Endometrium (tissue), 2 donors: ENCODE measurements around the gene MAP2.
A peak's percentile ranks its signal among the peaks of the same experiment; 100 is the strongest.
"Not testable (repeated sequence)": the region's sequence is repeated elsewhere in the genome, so short reads cannot be mapped to it uniquely, and the experiment has no call there.

Experiments
- FAIRE-seq: peaks from 2 replicates; lab custom pipeline; 2012; peaks lifted over from hg19 to GRCh38; lab: Jason Lieb, UNC
- donor health status: control.
- donor health status: control.

Gene MAP2

DNA sequence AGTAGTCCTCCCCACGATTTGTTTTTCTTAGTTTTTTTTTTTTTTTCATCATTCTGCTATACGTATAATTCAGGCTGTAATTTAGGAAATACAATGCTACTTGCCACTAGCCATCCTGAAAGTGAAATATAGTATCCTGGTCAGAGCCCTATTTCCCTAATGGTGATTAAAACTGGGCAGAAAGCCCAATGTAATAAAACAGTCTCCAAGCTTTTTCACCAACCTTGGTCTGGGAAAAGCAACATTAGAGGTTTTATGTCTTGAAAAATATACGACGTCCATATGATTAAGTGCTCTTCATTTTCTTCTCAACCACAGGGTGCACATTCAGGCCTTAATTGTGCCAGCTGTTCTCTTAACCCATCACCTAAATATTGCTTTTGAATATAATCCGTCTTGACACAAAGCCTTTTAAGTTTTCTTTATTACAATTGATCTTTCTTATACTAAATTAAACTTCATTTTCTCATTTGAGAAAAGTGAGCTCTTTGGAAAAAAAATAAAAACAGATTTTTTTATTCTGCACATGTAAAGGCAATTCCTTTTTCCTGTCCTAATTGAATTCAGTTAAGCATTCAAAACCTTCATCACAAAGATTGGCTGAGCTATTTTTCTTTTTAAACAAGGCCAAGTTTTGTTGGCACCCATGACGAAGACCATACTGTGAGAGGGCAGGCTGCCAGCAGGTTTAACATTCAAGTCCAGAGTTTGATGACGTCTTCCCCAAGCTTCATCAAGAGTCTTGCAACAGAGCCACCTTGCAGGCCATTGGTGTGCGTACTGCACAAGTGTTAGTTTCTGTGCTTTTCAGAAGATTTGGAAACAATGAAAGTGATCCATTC lies 52.7 kb downstream of the MAP2 start:
- peak; percentile 78 for FAIRE-seq

DNA sequence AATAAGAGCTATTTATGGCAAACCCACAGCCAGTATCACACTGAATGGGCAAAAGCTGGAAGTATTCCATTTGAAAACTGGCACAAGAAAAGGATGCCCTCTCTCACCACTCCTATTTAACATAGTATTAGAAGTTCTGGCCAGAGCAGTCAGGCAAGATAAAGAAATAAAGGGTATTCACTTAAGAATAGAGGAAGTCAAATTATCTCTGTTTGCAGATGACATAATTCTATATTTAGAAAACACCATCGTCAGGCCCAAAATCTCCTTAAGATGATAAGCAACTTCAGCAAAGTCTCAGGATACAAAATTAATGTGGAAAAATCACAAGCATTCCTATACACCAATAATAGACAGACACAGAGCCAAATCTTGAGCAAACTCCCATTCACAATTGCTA lies 68.4 kb downstream of the MAP2 start:
- not testable (repeated sequence) for FAIRE-seq

DNA sequence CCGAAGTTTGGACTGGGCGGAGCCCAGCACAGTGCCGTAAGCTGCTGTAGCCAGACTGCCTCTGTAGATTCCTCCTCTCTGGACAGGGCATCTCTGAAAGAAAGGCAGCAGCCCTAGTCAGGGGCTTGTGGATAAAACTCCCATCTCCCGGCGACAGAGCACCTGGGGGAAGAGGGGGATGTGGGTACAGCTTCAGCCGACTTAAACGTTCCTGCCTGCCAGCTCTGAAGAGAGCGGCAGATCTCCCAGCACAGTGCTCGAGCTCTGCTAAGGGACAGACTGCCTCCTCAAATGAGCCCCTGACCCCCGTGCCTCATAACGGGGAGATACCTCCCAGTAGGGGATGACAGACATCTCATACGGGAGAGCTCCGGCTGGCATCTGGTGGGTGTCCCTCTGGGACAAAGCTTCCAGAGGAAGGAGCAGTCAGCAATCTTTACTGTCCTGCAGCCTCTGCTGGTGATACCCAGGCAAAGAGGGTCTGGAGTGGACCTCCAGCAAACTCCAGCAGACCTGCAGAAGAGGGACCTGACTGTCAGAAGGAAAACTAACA lies 71.3 kb downstream of the MAP2 start:
- not testable (repeated sequence) for FAIRE-seq

GRCh38 chr2:209495855-209496585 lies 72.2 kb downstream of the MAP2 start:
- no peak for FAIRE-seq

DNA sequence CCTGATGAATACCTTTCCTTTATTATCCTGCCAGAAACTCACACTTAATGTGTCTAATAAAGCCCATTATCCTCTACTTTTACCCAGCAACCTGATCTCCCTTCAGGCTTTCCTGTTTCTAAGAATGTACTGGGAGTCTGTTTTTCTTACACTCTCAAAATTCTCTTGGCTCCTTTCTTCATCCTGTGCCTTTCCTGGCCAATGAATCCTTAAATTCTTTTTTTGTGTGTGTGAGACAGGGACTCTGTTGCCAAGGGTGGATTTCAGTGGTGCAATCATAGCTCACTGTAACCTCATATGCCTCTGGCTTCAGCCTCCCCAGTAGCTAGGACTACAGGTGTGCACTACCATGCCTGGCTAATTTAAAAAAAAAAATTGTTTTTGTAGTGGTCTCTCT lies 72.7 kb downstream of the MAP2 start:
- no peak for FAIRE-seq

- no peak for FAIRE-seq
These were observed 74.8 kb downstream of the MAP2 start for GRCh38 chr2:209498614-209499013.

- FAIRE-seq: no peak
These were observed 75.2 kb downstream of the MAP2 start for GRCh38 chr2:209499069-209499468.

GRCh38 chr2:209501579-209501978 lies 77.7 kb downstream of the MAP2 start:
- FAIRE-seq: no peak

DNA sequence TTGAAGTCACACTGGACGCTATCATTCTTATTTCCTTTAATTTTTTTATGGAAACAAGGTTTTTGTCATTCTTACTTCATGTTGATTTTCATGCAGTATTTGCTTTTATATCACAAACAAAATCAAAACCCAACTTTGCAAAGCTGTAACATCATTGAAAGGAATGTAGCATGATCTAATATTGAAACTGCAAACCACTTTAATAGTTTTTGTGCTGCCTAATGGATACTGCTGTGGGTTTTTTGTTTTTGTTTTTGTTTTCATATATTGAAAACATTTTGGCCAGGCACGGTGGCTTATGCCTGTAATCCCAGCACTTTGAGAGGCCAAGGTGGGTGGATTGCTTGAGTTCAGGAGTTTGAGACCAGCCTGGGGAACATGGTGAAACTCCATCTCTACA lies 81.6 kb downstream of the MAP2 start:
- FAIRE-seq: no peak

- no peak for FAIRE-seq
These were observed 84.4 kb downstream of the MAP2 start for GRCh38 chr2:209508255-209508654.

GRCh38 chr2:209511637-209512036 lies 87.8 kb downstream of the MAP2 start:
- no peak for FAIRE-seq

DNA sequence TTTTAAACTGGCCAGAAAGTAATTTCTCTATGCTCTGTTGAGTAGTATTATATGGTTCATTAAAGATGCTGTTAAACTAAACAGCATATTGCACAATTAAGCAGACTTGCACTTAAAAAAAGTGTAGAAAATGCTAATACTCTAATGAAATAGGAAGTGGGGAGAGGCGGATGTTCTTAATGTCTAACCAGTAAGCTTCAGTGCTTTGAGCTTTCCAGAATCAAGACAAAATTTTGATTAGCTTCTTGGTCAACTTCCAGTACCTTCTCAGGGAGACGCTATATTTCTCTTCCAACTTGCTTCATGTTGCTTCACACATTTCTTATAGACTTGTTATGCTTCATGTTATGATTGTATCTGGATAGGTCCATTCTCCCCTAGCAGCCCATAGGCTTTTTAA lies 89.1 kb downstream of the MAP2 start:
- no peak for FAIRE-seq

- no peak for FAIRE-seq
These were observed 93.6 kb downstream of the MAP2 start for GRCh38 chr2:209517436-209517835.

DNA sequence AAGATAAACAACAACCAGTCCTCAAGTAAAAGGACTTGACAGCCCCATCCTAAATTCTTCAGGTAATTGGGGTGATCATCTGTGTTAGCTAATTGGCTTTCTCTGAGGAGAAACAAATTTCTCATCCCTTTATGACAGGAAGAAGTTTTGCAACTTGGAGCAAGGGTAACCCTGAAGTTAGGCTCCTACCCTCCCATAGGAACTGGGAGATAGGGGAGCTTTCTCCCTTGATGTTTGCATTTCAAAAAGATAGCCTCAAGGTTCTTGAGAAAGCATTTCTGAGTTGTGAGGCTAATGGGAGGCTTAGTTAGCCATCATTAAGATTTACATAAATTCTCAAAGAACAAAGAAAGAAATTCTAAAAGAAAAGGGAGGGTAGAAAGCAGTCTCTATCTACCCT lies 95.4 kb downstream of the MAP2 start:
- no peak for FAIRE-seq

GRCh38 chr2:209519906-209520305 lies 96.1 kb downstream of the MAP2 start:
- no peak for FAIRE-seq

DNA sequence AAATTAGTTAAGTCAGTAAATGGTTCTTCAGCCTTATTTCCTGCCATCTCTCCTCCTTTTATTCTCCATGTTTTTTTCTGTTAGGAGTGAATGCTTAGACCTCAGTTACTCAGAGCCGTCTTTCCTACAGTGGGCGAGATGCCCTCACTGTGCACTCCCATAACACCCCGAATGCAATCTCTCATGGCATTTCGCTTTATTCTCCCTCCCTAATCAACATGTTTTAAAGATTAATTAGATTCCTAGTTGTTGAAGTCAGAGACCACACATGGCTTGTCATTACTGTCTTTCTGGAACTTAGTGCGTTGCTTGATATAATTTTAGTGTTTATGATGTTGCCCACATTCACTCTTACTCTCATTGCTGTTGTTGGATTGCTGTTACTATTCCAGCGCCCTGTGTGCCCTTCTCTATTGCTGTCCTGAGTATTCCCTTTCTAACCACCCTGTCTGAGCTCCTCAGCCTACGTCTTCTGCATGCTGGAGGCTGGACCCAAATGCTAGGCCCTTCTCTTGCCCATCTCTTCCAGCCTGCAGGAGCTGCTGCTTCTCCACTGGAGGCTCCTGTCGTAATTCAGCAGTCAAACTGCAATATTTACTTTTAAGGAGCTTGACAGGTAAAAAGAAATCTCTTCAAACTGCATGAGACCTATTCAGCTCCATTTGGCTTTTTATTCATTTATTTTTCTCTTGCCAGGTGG lies 99.3 kb downstream of the MAP2 start:
- no peak for FAIRE-seq

DNA sequence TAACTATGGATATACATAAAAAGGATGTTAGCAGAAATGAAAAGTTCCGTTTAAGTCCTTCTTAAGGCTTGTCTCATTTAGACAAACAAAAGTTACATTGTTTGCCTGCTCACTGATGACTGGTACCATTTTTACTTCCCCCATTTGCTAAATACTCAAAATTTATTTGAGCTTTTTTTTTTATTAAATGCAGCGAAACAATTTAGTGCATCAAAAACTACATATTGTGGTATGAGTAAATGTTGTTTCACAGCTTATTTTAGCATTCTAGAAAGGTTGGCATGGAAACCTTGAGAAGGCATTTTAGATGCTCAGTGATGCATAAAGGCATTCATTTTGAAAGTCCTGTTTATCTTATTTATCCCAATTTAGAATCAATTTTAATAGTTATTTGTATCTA lies 100.0 kb downstream of the MAP2 start:
- no peak for FAIRE-seq

DNA sequence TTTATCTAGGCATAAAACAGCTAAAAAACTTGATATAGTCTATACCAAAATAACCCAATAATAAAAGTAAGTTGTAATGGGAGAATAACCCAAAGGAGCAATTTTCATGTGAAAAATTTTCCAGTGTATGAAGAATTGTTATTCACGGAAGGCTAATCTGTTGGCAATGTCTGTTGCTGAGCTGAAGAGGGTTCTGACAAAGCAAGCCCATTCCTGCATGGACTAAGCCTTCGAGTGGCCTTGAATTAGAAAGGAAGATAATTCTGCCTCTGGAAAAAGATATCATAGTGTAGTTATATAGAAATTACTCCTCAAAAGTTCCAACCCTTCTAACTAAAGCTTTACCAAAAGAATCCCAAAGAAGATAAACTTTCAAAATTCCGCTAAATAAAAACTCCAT lies 101.5 kb downstream of the MAP2 start:
- FAIRE-seq: no peak

- FAIRE-seq: peak; percentile 97
These were observed 102.0 kb downstream of the MAP2 start for GRCh38 chr2:209525834-209526281.

DNA sequence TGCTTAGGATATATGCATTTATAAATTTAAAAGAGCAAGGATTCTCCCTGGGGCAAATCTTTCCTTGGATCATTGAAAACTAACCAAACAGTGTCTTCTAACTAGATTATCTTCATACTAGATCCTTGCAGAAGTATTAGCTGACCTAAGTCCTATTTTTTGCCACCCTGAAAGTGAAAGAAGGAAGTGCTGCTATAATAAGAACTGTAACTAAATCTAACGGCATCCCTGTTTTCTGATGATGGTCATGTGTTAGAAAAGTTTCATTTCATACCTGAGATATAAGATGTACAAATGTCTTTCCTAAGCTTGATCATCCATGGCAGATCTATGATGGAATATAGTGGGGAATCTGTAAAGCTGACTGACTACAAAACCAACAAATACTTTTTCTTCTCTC lies 102.7 kb downstream of the MAP2 start:
- no peak for FAIRE-seq

DNA sequence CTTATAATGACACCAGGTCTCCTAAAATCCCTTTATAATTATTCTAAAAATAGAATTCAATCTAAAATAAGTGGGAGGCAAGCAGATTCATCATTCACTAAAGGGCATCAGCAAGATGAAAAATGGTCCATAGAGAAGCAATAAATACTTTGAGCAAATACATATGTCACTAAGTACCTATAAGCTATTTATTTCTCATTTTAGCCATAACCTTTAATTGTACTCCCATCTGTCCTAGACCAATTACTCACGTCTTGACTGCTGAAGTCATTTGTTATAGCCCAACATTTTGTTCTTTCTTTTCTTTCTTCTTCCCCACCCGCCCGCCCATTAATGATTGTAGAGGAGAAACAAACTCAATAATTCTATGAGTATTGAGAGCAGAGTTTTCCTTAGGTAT lies 105.7 kb downstream of the MAP2 start:
- FAIRE-seq: no peak

GRCh38 chr2:209532321-209532720 lies 108.5 kb downstream of the MAP2 start:
- no peak for FAIRE-seq

GRCh38 chr2:209533391-209533790 lies 109.5 kb downstream of the MAP2 start:
- FAIRE-seq: no peak
